PC-9 (cell line): Measurements from ENCODE around the gene CAPN14. TPM values are rescaled to one million over a fixed set of nuclear protein-coding genes. Genes with fewer than 3 reads are reported as not detected.

Experiments used
- BruUV-seq: library from RNA; stranded (reverse); fragments of 400-500 nt; replicated peaks from 2 replicates; lab custom pipeline; 2021; lab: Mats Ljungman, UMichigan
- CTCF ChIA-PET: fragments of 300-600 bp; sonication (Branson Sonifier 250); formaldehyde crosslinking; loops from one replicate; lab custom pipeline; 2022; ENCODE audit warnings: antibody characterized with exemption; lab: Charles Lee
- POLR2A ChIA-PET: fragments of 300-600 bp; sonication (Branson Sonifier 250); formaldehyde crosslinking; loops from one replicate; lab custom pipeline; 2022; ENCODE audit warnings: antibody characterized with exemption; ENCODE audit not compliant: unreplicated experiment; lab: Charles Lee
- DNase-seq, 2 experiments: peaks; one replicate each; pipeline versions ENCODE4 v3.0.0 to v3.0.0-alpha.2; 2015 to 2022; ENCODE audit warnings: mixed read lengths in 1 of 2
- H2AFZ ChIP-seq: fragments of 200-600 bp; sonication (generic); 2 replicates; pipeline ENCODE4 v1.8.1; 2017; ENCODE audit warnings: antibody characterized with exemption
- H3F3A ChIP-seq: fragments of 200-600 bp; sonication (generic); 2 replicates; pipeline ENCODE4 v1.8.1; 2017; ENCODE audit warnings: antibody characterized with exemption, mild to moderate bottlenecking, low read depth; ENCODE audit not compliant: insufficient read depth
- H3K27ac ChIP-seq: fragments of 200-600 bp; sonication (generic); 2 replicates; pipeline ENCODE4 v1.6.1; 2016; ENCODE audit warnings: mixed run types
- H3K27me3 ChIP-seq: fragments of 200-600 bp; sonication (generic); 2 replicates; pipeline ENCODE4 v1.6.1; 2016; ENCODE audit warnings: low read depth, mixed run types; ENCODE audit not compliant: insufficient read depth
- H3K36me3 ChIP-seq: fragments of 200-600 bp; sonication (generic); 2 replicates; pipeline ENCODE4 v1.6.1; 2016; ENCODE audit warnings: low read depth, mixed run types
- H3K4me1 ChIP-seq: fragments of 200-600 bp; sonication (generic); replicated peaks from 2 replicates; pipeline ENCODE4 v1.6.1; 2016; ENCODE audit warnings: mixed run types; ENCODE audit not compliant: insufficient read depth
- H3K4me2 ChIP-seq: fragments of 200-600 bp; sonication (generic); 2 replicates; pipeline ENCODE4 v1.6.1; 2017; ENCODE audit warnings: mixed run types
- H3K4me3 ChIP-seq: fragments of 200-600 bp; sonication (generic); 2 replicates; pipeline ENCODE4 v1.6.1; 2016; ENCODE audit warnings: mixed run types
- H3K79me2 ChIP-seq: fragments of 200-600 bp; sonication (generic); 2 replicates; pipeline ENCODE4 v1.6.1; 2017; ENCODE audit warnings: low read depth, mixed run types
- H3K9me2 ChIP-seq: fragments of 200-600 bp; sonication (generic); 2 replicates; pipeline ENCODE4 v1.8.1; 2017; ENCODE audit warnings: mild to moderate bottlenecking; ENCODE audit not compliant: insufficient read depth
- H3K9me3 ChIP-seq: fragments of 200-600 bp; sonication (generic); 2 replicates; pipeline ENCODE4 v1.8.1; 2016; ENCODE audit warnings: low read depth; ENCODE audit not compliant: insufficient read depth
- H4K20me1 ChIP-seq: fragments of 200-600 bp; sonication (generic); 2 replicates; pipeline ENCODE4 v1.8.1; 2017; ENCODE audit not compliant: insufficient read depth
- CTCF ChIP-seq: fragments of 200-600 bp; sonication (generic); conservative IDR thresholded peaks from 2 replicates; pipeline ENCODE4 v1.6.1; 2017; ENCODE audit warnings: mixed run types, antibody characterized with exemption, mild to moderate bottlenecking, moderate library complexity
- EZH2 ChIP-seq: fragments of 200-600 bp; sonication (generic); IDR thresholded peaks from 2 replicates; pipeline ENCODE4 v1.8.0; 2017; ENCODE audit warnings: antibody characterized with exemption, low read depth
- intact Hi-C: fragments of 100-400 bp; cut with micrococcal nuclease; formaldehyde crosslinking; loops from one replicate; pipeline ENCODE4 v1.10.0; 2022; ENCODE audit not compliant: unreplicated experiment
- total RNA-seq: library from RNA; stranded (reverse); gene quantifications from 2 replicates; pipeline ENCODE4 v1.2.3, GENCODE V29; 2021

Gene CAPN14
- total RNA-seq, 1 experiment from 2014 or later, result 0.35 TPM

- Histone ChIP-seq H3K36me3 (no peaks in the 10 kb centered on the region), H3K79me2 (no peaks in the 10 kb centered on the region), H3K4me1 (no peaks in the 10 kb centered on the region; the same call in 1 of the 2 replicates), H3F3A (no peaks in the 10 kb centered on the region), H4K20me1 (no peaks in the 10 kb centered on the region), H3K27ac (no peak overlapping the region), H3K27me3 (no peaks in the 10 kb centered on the region), H3K9me3 (no peaks in the 10 kb centered on the region), H2AFZ (no peak overlapping the region), H3K4me3 (no peak overlapping the region), H3K4me2 (no peak overlapping the region), H3K9me2 (no peaks in the 10 kb centered on the region)
- intact Hi-C loops, result no loop called here
- CTCF ChIA-PET, result no interaction called here
- no TSS peak for BruUV-seq
- no peak for DNase-seq
- TF ChIP-seq EZH2 (no peak), CTCF (no peak)
- POLR2A ChIA-PET, result no interaction called here
These were observed 11.7 kb downstream of the CAPN14 start for GRCh38 chr2:31205613-31206012.

GRCh38 chr2:31205186-31205585 lies 12.1 kb downstream of the CAPN14 start:
- no peak overlapping the region for H3K4me3 ChIP-seq
- TF ChIP-seq CTCF, result no peak
- no peak for TF ChIP-seq EZH2
- intact Hi-C loops, result no loop called here
- no peak overlapping the region for H2AFZ ChIP-seq
- ChIA-PET CTCF (no interaction called here), POLR2A (no interaction called here)
- no TSS peak for BruUV-seq
- H3K9me3 ChIP-seq, result no peaks in the 10 kb centered on the region
- H3K27ac ChIP-seq, result no peak overlapping the region
- no peaks in the 10 kb centered on the region for H3K79me2 ChIP-seq
- H3K4me2 ChIP-seq, result no peak overlapping the region
- no peaks in the 10 kb centered on the region for H4K20me1 ChIP-seq
- no peak for DNase-seq
- no peaks in the 10 kb centered on the region for H3K27me3 ChIP-seq
- H3K36me3 ChIP-seq, result no peaks in the 10 kb centered on the region
- H3F3A ChIP-seq, result no peaks in the 10 kb centered on the region
- no peaks in the 10 kb centered on the region for H3K9me2 ChIP-seq
- H3K4me1 ChIP-seq, result no peaks in the 10 kb centered on the region; the same call in 1 of the 2 replicates

GRCh38 chr2:31204783-31205182 lies 12.5 kb downstream of the CAPN14 start:
- ChIA-PET CTCF (no interaction called here), POLR2A (no interaction called here)
- TF ChIP-seq EZH2 (no peak), CTCF (no peak)
- no peaks in the 10 kb centered on the region for H3K9me2 ChIP-seq
- no peaks in the 10 kb centered on the region for H3K79me2 ChIP-seq
- intact Hi-C loops, result no loop called here
- no peaks in the 10 kb centered on the region for H3F3A ChIP-seq
- no TSS peak for BruUV-seq
- H3K9me3 ChIP-seq, result no peaks in the 10 kb centered on the region
- no peak overlapping the region for H3K27ac ChIP-seq
- no peak overlapping the region for H3K4me2 ChIP-seq
- H3K4me1 ChIP-seq, result no peaks in the 10 kb centered on the region; the same call in 1 of the 2 replicates
- no peaks in the 10 kb centered on the region for H4K20me1 ChIP-seq
- no peaks in the 10 kb centered on the region for H3K36me3 ChIP-seq
- no peak for DNase-seq
- no peak overlapping the region for H2AFZ ChIP-seq
- no peak overlapping the region for H3K4me3 ChIP-seq
- H3K27me3 ChIP-seq, result no peaks in the 10 kb centered on the region
